Spleen (tissue), 11 donors: ENCODE data around the gene PXDN. TPM values are rescaled to one million over a fixed set of nuclear protein-coding genes. Genes with fewer than 3 reads are reported as not detected.

Experiments used
- DNase-seq: peaks from one replicate; pipeline ENCODE4 v3.0.0-alpha.2; 2020
- H3K27ac ChIP-seq, 8 donors: fragments of 200-600 bp; sonication (generic) in 7 of 8; 1 replicate in 4 of 8; 2 replicates in 4 of 8; pipeline versions ENCODE4 v1.5.0 to v1.8.0; 2016 to 2021; ENCODE audit warnings: inconsistent platforms in 4 of 8, mild to moderate bottlenecking in 4 of 8, moderate library complexity in 1 of 8
- H3K27me3 ChIP-seq, 7 donors: fragments of 200-600 bp; sonication (generic) in 6 of 7; replicated peaks in 1 of 7; 1 replicate in 4 of 7; 2 replicates in 3 of 7; pipeline versions ENCODE4 v1.5.0 to v1.8.0; 2016 to 2021; ENCODE audit warnings: inconsistent platforms in 3 of 7, mild to moderate bottlenecking in 1 of 7
- H3K36me3 ChIP-seq, 6 donors: fragments of 200-600 bp; sonication (generic) in 5 of 6; 1 replicate in 4 of 6; 2 replicates in 2 of 6; pipeline versions ENCODE4 v1.5.0 to v1.8.0; 2016 to 2021; ENCODE audit warnings: inconsistent platforms in 2 of 6
- H3K4me1 ChIP-seq, 6 donors: fragments of 200-600 bp; sonication (generic) in 5 of 6; 1 replicate in 3 of 6; 2 replicates in 3 of 6; pipeline versions ENCODE4 v1.5.0 to v1.8.0; 2016 to 2021; ENCODE audit warnings: inconsistent platforms in 3 of 6
- H3K4me3 ChIP-seq, 8 donors: fragments of 200-600 bp; sonication (generic) in 7 of 8; 1 replicate in 4 of 8; 2 replicates in 4 of 8; pipeline versions ENCODE4 v1.5.0 to v1.8.0; 2016 to 2021; ENCODE audit warnings: inconsistent platforms in 4 of 8, mild to moderate bottlenecking in 4 of 8, moderate library complexity in 2 of 8
- H3K9me3 ChIP-seq, 8 donors: fragments of 200-600 bp; sonication (generic) in 7 of 8; 1 replicate in 4 of 8; 2 replicates in 4 of 8; pipeline versions ENCODE4 v1.5.0 to v1.8.0; 2016 to 2021; ENCODE audit warnings: inconsistent platforms in 4 of 8
- POLR2A ChIP-seq, 3 donors: fragments of 450-650 bp; IDR thresholded peaks; one replicate each; pipeline ENCODE4 v1.5.1; 2017; ENCODE audit warnings: antibody characterized with exemption in 3 of 3, mild to moderate bottlenecking in 1 of 3
- POLR2AphosphoS5 ChIP-seq, 3 donors: sonication (generic); formaldehyde crosslinking; IDR thresholded peaks; one replicate each; pipeline ENCODE4 v1.5.1; 2017; ENCODE audit warnings: antibody characterized with exemption in 3 of 3
- WGBS, 5 donors: extraction: QIAGEN DNeasy Blood & Tissue Kit in 3 of 5; methylation state at CpG; one replicate each; pipeline versions ENCODE4 v1.1.5 to v1.1.7; 2013 to 2018; 5-methylcytosine and 5-hydroxymethylcytosine counted together
- intact Hi-C: fragments of 100-400 bp; cut with DNase I; formaldehyde crosslinking; loops from one replicate; pipeline ENCODE4 v1.15.0; 2023; ENCODE audit warnings: low total_unique reads
- polyA plus RNA-seq, 3 donors: library from polyadenylated mRNA; stranded (reverse); fragments of 200-250 nt; gene quantifications; one replicate each; pipeline ENCODE4 v1.2.1, GENCODE V29; 2013
- total RNA-seq, 7 donors: library from RNA; depleted of rRNA in 3 of 7; stranded (reverse); fragments of >200 nt in 3 of 7; fragmentation: NEBNext Ultra II Directional in 4 of 7; extraction: Animal tissue kit (Norgen Biotek cat#: 25700) in 4 of 7; gene quantifications; one replicate each; pipeline versions ENCODE4 v1.1.0 to v1.2.1, GENCODE V29; 2016 to 2021
- TF ChIP-seq, protein P1 (sequence below), 11 experiments: fragments of 200-600 bp in 7 of 11; fragments of 450-650 bp in 4 of 11; sonication (generic) in 4 of 11; IDR thresholded peaks in 8 of 11; conservative IDR thresholded peaks in 3 of 11; 1 replicate in 7 of 11; 2 replicates in 4 of 11; pipeline versions ENCODE4 v1.4.0 to v1.8.0; 2016 to 2021; ENCODE audit warnings: antibody characterized with exemption in 11 of 11, inconsistent platforms in 4 of 11, mild to moderate bottlenecking in 1 of 11
- donor health status: healthy with polysubstance abuse.
- donor health status: DM: no; HTN: no; CAD: no; lungs with moderate emphysema.
- donor health status: DM: no; HTN: no; CAD: no.
- donor health status: Bipolar disorder and iron deficiency.
- donor health status: healthy.
- donor health status: DM: no; HTN: no; CAD: no.
- donor health status: DM: yes; HTN: yes; CAD: no.

PXDN gene
- total and polyA plus RNA-seq, 10 donors, result 1.9 to 49.3 (median 30.8) TPM

DNA sequence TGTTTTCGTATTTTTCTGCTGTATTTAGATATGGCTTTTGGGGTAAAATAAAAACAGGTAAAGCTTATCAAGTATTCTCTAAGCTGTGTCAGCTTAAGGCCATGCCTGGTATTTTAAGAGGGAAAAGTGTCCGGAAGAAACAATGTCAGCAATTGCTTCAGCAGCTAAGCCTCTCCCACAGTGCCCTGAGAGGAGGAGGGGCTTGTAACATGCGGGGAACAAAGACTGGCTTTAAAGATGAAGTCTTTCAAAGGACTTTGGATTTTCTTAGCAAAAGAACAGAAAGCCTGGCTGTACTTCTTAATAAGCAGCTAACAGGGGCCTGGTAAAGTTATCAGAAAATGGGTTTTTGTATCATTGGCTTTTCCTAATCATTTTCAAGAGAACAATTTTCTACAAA, 102.8 kb downstream of the PXDN start:
- peaks cover 0 to 6% (median 0%) of the 10 kb centered on the region in 6 donors for H3K4me1 ChIP-seq
- TF ChIP-seq, protein P1, sequence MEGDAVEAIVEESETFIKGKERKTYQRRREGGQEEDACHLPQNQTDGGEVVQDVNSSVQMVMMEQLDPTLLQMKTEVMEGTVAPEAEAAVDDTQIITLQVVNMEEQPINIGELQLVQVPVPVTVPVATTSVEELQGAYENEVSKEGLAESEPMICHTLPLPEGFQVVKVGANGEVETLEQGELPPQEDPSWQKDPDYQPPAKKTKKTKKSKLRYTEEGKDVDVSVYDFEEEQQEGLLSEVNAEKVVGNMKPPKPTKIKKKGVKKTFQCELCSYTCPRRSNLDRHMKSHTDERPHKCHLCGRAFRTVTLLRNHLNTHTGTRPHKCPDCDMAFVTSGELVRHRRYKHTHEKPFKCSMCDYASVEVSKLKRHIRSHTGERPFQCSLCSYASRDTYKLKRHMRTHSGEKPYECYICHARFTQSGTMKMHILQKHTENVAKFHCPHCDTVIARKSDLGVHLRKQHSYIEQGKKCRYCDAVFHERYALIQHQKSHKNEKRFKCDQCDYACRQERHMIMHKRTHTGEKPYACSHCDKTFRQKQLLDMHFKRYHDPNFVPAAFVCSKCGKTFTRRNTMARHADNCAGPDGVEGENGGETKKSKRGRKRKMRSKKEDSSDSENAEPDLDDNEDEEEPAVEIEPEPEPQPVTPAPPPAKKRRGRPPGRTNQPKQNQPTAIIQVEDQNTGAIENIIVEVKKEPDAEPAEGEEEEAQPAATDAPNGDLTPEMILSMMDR (IDR thresholded peaks at IDR 0.05 in 8 of 11, conservative IDR thresholded peaks at IDR 0.05 in 3 of 11), result no peak
- TF ChIP-seq POLR2A (IDR thresholded peaks at IDR 0.05) (no peak), POLR2AphosphoS5 (IDR thresholded peaks at IDR 0.05) (no peak)
- no peaks in the 10 kb centered on the region for H3K27me3 ChIP-seq
- DNase-seq, result no peak
- 66 to 81% (median 76%) methylated on average over 3 of the region's 3 CpGs for WGBS, 5 donors
- H3K9me3 ChIP-seq, result no peaks in the 10 kb centered on the region
- H3K36me3 ChIP-seq, result peaks cover 0 to 42% (median 0%) of the 10 kb centered on the region in 6 donors
- H3K27ac ChIP-seq, result no peak overlapping the region
- no peak overlapping the region for H3K4me3 ChIP-seq
- intact Hi-C loops, result no loop called here

DNA sequence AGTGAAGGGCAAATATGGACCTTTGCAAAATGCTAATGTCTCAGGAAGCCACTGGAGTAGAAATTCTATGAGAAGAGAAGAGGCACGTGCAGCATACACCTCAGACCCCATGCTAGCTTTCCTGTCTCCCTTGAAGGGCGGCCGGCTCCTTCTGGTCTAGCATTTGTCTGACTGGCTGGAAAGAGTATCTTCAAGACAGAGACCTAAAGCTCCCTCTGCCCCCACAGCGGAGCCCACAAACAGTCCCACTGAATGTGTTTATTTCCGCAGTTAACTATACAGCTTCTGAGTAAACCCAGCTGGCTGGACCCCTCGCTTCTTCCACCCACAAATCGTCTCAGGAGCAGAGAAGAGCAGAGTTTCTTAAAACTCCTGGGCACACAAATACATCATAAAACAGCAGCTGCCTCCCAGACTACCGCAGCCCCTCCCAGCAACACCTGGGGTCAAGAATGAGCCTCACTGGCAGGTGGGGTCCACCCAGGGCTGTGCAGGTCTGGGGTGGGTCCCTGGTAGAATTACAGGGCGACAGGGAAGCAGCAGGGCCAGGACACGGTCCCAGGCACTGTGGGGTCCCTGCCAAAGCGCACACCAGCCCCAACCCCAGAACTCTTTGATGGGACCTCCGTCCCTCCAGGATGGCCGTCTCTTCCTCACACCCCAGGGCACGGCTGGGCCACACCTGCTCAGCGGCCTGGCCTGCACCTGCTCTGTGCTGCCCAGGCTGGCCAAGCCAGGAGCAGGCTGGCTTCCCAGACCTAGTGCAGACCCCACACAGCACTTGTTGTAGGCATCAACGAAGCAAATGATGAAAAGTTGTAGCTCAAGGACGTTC, 103.8 kb downstream of the PXDN start:
- peaks cover 0 to 6% (median 0%) of the 10 kb centered on the region in 6 donors for H3K4me1 ChIP-seq
- no peak overlapping the region for H3K27ac ChIP-seq
- intact Hi-C loops, result no loop called here
- 80 to 90% (median 83%) methylated on average over 15 to 17 of the region's 17 CpGs for WGBS, 5 donors
- H3K4me3 ChIP-seq, result no peak overlapping the region
- no peaks in the 10 kb centered on the region for H3K9me3 ChIP-seq
- no peaks in the 10 kb centered on the region for H3K27me3 ChIP-seq
- DNase-seq, result no peak
- peaks cover 0 to 50% (median 0%) of the 10 kb centered on the region in 6 donors for H3K36me3 ChIP-seq
- TF ChIP-seq POLR2A (IDR thresholded peaks at IDR 0.05) (no peak), POLR2AphosphoS5 (IDR thresholded peaks at IDR 0.05) (peak in 1 of 3 donors; percentile 14)
- TF ChIP-seq, protein P1 (IDR thresholded peaks at IDR 0.05 in 8 of 11, conservative IDR thresholded peaks at IDR 0.05 in 3 of 11), result no peak

GRCh38 chr2:1639086-1639858, 105.0 kb downstream of the PXDN start:
- H3K27me3 ChIP-seq, result no peaks in the 10 kb centered on the region
- TF ChIP-seq, protein P1 (IDR thresholded peaks at IDR 0.05 in 8 of 11, conservative IDR thresholded peaks at IDR 0.05 in 3 of 11), result no peak
- peak in 1 of 3 donors; percentile 9 for TF ChIP-seq POLR2AphosphoS5 (IDR thresholded peaks at IDR 0.05)
- peak; percentile 59 for DNase-seq
- intact Hi-C loops, result no loop called here
- H3K36me3 ChIP-seq, result peaks cover 0 to 59% (median 7%) of the 10 kb centered on the region in 6 donors
- H3K27ac ChIP-seq, result no peak overlapping the region
- peaks cover 0 to 6% (median 0%) of the 10 kb centered on the region in 6 donors for H3K4me1 ChIP-seq
- H3K4me3 ChIP-seq, result no peak overlapping the region
- no peaks in the 10 kb centered on the region for H3K9me3 ChIP-seq
- WGBS, 5 donors, result 84 to 93% (median 87%) methylated on average over 15 to 25 of the region's 25 CpGs
